Measurements from ENCODE around the gene NOS2.
"Not testable (repeated sequence)": the region's sequence is repeated elsewhere in the genome, so short reads cannot be mapped to it uniquely, and the experiment has no call there.

Gene NOS2

DNA sequence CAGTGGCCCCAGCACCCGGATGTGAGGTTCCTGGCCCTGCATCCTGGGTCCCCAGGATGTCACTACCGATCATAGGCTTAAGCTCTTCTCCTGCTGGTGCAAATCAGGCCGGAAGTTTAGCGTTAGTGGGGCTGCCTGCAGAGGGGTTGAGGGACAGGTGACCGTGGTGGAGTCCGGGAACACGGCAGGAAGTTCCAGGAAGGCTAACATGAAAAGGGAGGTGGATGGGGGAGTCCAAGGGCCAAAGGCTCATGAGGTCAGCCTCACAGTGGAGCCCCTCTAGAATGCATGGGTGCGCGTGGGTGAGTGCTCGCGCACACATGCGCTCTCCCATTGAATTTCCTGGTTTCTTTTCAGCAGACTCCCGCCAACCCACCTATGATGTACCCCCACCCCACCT is 46.6 kb downstream of the NOS2 start:
- DNase-seq: not testable (repeated sequence)

DNA sequence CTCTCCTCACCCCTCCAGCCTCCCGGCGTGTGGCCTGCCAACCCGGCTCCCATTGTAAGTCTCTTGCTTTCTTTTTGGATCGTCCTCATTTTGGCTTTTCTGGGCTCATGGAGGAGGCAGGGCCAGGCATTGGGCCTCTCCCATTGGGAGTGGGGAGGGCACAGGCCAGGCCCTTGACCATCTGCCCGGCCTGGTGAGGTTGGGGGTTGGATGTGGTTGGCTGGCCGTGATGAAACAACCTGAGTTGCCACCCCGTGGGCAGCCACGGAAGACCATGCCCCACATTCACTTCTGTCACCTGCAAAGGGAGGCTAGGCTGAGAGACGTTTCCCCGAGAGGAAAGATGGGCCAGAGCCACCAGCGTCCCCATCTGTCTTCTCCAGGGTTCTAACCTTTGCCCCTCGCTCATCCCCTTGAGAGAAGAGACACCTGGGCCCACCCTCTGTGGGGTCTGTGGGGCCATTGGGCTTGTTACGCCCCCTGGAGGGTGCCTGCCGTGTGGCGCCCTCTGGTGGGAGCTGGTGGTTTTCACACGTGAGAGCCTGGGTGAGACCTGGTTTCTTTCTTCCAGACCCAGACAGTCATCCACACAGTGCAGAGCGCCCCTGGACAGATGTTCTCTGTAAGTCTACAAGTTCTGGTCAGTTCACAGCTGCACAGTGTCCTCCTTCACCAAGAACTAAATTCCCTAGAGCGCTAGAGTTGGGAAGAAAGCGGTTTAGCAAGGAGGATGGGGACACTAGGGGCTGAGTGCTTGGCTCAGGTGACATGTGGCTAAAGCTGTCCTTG is 47.3 kb downstream of the NOS2 start:
- not testable (repeated sequence) for DNase-seq

DNA sequence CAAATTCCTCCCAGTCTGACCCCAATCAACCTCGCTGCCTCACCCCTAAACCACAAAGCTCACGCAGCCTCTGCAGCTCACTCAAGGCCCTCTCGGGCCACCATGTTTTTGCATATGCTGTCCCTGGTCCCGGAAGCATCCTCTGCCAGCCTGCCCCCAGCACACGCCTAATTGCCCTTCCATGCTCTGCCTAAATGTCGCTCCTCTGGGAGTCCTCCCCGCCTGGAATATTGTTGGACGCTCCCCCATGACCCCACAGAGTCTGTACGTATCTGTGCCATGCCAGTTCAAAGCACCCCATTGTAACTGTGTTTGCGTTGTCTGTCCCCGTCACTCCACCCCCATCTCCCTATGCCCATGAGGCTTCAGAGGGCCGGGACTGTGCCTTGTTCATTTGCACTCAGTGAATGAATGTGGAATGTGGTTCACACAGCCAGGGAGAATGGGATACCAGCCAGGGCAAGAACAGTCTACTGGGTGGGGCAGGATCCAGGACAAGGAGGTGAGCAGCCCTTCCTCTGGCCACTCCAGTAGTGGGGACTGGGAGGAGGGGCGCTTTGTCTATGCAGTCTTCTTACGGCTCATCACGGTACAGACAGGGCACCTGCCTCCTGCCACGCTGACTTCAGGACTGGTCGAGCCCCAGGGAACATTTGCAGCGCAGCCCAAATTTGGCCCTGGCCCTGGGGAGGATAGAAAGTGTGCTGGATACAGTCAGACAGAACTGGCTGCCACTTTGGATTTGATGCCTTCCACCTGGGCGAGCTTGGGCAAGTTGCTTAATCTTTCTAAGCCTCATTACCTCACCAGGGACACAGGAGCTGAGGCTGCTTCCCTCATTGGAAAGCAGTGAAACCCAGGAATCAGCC is 48.5 kb downstream of the NOS2 start:
- no peak for DNase-seq

DNA sequence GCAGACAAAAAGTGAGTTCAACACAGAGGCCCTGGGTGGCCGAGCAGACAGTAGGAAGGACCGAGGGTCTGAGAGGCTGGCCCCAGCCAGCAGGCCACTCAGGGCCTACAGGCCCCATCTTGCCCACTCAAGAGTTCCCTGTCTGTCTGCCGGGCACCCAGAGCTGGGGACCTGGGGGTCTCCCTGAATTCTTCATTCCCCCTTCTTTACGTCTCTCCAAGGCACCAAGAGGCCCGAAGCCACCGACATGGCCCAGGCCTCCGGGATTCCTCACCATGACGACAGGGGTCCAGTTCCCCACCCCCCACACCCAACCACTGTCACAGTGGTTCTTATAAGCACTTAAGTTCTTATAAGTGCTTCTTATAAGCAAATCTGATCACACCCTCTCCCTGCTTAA is 49.2 kb downstream of the NOS2 start:
- no peak for DNase-seq

DNA sequence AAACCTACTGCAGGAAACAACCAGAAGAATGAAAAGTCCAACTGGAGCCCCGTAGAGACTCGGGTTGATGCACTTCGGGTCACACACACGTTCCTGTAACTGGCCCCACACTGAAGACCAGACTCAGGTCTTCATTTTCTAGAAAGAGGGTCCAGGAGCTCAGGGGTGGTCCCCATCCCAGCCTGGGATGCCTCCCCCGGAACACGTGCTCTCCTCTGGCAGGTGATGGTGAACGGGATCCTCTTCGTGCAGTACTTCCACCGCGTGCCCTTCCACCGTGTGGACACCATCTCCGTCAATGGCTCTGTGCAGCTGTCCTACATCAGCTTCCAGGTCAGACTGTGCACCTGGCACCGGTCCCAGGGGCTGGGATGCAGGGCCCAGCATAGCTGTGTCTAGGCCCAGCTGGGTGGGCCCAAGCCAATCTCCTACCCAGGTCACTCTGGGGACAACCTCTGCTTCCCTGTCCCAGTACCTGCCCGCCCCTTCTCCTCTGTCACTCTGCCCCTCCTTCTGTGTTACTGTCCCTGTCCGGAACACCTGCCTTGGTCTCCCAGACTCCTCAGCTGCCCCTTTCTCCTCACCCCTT is 50.7 kb downstream of the NOS2 start:
- DNase-seq: not testable (repeated sequence)

DNA sequence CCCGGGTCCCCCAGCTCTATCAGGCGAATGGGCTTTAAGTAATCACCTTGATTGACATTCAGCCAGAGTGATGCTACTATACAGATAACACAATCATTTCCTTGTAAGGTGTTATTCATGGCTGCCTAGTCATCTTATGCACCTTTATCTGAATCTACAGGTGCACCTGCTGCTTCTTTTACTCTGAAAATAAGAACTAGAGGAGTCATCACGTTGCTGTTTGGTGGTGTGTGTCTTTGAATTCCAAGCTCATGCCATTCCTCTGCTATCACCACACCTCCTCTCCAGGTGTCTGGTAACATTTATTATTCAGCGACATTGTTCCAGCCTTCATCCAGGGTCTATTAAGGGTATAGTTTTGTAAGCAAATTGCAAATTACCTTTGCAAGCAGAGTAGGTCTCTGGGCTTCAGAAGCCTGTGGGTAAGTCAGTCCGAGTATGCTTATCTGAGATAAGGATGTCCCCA is 51.9 kb downstream of the NOS2 start:
- DNase-seq: no peak

DNA sequence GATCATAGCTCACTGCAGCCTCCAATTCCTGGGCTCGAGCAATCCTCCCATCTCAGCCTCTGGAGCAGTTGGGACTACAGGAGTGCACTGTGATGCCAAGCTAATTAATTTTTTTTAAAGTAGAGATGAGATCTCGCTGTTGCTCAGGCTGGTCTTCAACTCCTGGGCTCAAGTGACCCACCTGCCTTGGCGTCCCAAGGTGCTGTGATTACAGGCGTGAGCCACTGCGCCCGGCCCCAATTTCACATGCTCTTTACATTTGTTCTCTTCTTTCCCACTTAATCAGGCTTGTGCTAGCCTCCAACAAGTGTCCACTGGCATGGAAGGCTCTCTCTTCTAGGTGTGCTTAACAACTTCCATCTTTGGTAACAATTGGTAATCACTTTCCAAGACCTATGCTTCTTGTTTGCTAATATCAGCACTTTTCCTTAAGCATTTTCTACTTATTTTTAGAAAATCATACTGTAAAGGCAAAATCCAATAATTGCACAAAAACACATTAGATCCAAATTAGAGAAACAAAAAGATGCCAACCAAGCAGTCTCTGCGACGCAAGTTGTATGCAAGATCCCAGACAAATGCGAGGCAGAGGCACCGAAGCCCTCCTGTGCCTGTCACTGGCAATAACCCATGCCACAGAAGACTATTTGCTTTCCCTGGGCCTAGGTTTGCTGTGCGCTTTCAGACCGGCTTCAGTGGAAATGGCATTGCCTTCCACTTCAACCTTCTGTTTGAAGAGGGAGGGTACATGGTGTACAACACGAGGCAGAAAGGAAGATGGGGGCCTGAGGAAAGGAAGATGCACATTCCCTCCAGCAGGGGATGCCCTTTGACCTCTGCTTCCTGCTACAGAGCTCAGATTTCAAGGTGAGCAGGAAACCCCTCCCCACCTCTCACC is 52.6 kb downstream of the NOS2 start:
- no peak for DNase-seq

DNA sequence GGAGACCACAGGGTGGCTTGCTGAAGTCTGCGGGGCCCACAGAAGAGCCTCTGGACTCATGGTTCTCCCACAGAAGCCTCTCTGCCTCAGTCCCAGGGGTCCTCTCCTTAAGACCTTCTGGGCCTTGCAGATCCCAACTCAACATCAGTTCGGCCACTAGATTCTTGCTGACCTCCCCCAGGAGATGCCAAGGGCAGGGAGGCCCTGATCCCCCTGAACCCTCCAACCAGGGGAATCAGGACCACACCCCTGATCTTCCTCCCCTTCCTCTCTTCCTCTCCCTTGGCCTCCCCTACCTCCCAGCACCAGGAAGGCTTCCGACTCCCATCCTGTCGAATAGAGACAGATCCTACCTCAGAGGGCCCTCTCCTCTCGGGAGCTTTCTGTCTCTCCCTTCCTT is 53.4 kb downstream of the NOS2 start:
- no peak for DNase-seq

DNA sequence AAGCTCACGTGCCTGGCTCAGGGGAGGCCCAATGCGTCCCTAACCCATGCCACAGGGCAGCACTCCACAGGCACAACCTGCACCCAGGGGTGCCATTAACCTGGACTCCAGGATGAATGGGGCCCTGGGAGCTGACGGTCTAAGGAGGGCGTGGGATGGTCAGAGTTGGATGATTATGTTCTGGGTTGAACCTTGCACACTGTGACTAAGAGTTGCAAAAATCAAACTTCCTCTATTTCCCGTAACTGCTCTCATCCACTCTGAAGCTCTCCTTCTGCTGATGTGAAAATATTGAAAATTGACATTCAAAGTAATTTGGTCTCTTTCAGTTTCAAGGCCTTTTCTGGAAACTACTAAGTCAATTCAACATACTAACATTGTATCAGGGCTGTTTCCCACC is 54.0 kb downstream of the NOS2 start:
- not testable (repeated sequence) for DNase-seq

DNA sequence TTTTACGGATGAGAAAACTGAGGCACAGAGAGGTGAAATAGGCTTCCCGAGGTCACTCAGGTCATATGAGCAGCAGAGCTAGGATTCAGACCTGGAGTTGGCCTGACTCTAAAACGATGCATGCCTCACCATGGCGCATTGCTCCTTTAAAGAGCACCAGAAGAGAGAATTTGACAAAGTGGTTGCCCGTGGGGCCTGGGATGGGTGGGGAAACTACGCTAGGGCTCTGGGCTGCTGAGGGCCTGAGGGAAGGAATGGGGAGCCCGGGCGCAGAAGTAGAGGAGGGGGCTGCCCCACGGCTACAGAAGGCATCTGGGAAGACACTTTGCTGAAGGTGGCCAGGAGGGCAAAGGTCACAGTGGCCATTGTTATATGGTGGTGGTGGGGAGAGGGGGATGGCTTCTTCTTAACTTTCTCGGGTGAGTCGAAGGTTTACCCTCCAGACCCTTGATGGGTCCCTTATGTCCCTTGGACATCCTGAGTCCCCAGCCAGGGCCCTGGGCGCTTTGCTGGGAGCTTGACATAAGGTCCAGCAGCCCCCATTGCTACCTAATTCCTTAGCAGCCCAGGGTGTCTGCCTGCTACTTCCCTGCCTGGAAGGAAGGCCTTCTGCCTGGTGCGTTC is 55.0 kb downstream of the NOS2 start:
- DNase-seq: not testable (repeated sequence)

DNA sequence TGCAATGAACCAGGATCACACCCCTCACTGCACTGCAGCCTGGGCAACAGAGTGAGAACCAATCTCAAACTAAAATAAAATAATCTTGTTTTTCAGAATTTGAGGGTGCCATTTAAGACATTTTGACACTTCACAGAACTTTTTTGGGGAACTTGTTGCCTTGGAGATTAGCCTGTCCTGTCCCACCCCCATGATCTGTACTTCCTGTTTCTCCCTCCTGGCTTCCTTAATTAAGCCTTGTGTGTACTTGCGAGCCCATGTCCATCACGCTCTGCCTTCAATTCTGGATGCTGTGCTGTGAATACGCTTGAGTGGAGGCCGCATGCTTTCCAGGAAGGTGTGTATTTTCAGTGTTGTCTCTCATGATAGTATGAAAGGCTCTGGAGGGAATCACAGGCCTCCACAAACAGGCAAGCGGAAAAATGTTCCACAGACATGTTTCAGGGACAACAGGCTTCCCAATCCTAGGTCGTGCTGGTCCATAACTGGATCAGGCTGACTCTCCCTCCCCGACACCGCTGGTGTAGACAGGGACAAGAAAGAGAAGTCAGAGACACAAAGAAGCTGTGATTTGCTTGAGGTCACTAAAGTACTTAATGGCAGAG is 56.9 kb downstream of the NOS2 start:
- peak; percentile 4 to 37 for DNase-seq

DNA sequence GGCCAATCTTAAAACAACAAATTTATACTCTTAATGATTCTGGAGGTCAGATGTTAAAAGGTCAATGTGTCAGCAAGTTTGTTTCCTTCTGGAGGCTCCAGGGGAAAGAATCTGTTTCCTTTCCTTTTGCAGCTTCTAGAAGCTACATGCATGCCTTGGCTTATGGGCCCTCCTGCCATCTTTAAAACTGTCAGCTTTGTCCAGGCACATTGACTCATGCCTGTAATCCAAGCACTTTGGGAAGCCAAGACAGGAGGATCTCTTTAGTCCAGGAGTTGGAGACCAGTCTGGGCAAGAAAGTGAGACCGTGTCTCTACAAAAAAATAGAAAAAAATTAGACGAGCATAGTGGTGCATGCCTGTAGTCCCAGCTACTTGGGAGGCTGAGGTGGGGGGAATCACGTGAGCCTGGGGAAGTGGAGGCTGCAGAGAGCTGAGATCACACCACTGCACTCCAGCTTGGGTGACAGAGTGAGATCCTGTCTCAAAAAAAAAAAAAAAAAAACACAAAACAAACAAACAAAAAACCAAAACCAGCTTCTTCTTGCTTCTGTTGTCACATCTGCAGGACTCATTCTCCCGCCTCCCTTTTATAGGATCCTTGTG is 58.3 kb downstream of the NOS2 start:
- DNase-seq: no peak

DNA sequence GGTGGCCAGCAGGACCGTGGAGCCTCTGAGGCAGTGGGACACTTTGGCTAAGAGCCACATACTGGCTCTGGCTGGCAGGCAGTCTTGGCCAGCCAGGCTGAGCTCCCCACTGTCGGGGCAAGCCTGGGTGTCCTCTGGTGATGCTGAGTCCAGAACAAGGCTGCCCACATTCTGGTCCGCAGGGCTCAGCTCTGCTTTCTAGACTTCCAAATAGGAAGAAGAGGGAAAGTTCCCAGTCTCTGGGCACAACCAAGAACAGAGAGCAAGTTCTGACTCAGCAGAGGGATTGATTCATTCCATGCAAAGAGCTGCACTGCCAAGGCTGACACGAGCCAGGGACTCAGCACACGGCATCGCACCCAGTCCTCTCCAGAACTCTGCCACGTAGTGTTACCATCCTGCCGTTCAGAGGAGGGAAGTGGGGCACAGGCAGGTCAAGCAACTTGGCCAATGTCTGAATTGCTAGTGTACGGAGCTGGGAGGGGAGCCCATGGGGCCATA is 58.9 kb downstream of the NOS2 start:
- DNase-seq: no peak

DNA sequence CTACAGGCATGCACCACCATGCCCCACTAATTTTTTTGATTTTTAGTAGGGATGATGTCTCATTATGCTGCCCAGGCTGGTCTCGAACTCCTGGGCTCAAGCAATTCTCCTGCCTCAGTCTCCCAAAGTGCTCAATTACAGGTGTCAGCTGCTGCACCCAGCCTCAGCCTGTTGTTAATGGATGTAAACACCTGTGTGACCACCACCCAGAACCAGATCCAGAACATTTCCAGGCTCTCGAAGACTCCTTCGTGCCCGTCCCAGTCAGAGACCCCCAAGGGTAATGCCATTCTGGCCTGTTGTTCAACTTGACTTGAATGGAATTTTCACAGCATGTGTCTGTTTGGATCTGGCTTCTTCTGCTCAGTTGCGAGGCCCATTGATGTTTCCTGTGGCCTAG is 59.8 kb downstream of the NOS2 start:
- DNase-seq: not testable (repeated sequence)

DNA sequence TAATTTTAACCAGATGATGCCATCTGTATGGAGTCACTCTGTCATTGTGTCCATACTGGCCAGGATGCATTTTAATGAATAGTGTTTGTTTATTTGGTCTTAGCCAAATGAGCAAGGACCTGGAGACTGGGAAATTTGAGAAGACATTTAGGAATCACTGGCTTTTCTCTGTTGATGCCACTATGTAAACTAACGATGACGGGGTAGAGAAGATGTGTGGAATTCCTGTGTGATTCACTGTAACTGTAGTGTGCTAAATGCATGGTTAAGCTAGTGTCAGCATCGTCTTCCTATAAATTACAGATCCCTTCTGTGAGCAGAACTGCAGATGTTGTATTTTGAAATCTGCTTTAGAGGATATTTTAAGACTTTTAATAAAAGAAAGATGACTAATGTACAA is 66.6 kb downstream of the NOS2 start:
- DNase-seq: no peak

DNA sequence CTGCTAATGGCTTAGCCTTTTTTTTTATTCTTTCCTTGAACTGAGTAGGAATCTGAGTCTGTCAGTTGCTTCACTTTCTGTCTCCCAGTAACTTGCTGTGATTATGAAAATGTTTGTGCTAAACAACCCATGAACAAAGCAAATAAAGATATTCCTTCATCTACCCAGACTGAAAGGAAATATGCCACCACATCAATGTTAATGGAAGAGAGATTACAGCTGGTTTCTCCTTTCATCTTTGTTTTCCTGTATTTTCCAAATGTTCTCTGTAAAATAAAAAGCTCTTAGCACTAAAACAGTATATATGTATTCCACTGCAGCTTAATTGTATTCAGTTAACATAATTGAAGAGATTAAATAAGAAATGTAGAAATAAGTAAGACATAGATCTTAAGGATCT is 67.6 kb downstream of the NOS2 start:
- not testable (repeated sequence) for DNase-seq

DNA sequence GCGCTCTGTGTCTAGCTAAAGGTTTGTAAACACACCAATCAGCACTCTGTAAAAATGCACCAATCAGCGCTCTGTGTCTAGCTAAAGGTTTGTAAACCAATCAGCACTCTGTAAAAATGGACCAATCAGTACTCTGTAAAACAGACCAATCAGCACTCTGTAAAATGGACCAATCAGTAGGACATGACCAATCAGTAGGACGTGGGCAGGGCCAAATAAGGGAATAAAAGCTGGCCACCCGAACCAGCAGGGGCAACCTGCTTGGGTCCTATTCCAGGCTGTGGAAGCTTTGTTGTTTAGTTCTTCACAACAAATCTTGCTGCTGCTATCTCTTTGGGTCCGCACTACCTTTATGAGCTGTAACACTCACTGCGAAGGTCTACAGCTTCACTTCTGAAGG is 74.3 kb downstream of the NOS2 start:
- DNase-seq: not testable (repeated sequence)

DNA sequence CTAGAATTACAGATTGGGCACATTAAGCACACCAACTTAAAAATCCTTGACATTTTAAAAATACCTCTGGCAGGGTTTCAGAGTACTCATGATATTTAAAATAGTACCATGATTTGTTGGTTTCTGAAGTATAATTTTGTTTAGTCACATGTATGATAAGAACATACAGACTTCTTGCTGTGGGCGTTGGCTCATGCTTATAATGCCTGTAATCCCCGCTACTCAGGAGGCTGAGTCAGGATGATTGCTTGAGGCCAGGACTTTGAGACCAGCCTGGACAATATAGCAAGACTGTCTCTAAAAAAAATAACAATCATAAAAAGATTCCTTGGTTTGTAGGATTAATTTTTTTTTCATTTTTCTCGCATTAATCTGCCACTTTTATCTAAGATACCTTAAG is 78.5 kb downstream of the NOS2 start:
- no peak for DNase-seq
